Vagina (tissue), 2 donors: ENCODE results near the gene DCANP1.

Source experiments
- CTCF ChIP-seq, 3 experiments: fragments of 450-650 bp in 2 of 3; fragments of 200-600 bp in 1 of 3; sonication (generic) in 1 of 3; IDR thresholded peaks; one replicate each; pipeline ENCODE4 v1.5.1; 2017 to 2019; ENCODE audit warnings: antibody characterized with exemption in 3 of 3, mild to moderate bottlenecking in 2 of 3, moderate library complexity in 2 of 3
- POLR2A ChIP-seq, 2 donors: fragments of 450-650 bp; IDR thresholded peaks; one replicate each; pipeline ENCODE4 v1.6.1; 2017; ENCODE audit warnings: antibody characterized with exemption in 2 of 2, mild to moderate bottlenecking in 2 of 2, moderate library complexity in 2 of 2
- POLR2AphosphoS5 ChIP-seq, 2 donors: sonication (generic); formaldehyde crosslinking; IDR thresholded peaks; one replicate each; pipeline ENCODE4 v1.9.0; 2017; ENCODE audit warnings: antibody characterized with exemption in 2 of 2, mild to moderate bottlenecking in 2 of 2, low read depth in 1 of 2; ENCODE audit not compliant: insufficient read depth in 1 of 2

GRCh38 chr5:135469911-135470310, 22.8 kb upstream of the DCANP1 start:
- TF ChIP-seq CTCF (IDR thresholded peaks at IDR 0.05) (no peak), POLR2AphosphoS5 (IDR thresholded peaks at IDR 0.05; ENCODE audit: insufficient read depth in 1 of 2, low read depth in 1 of 2) (no peak), POLR2A (IDR thresholded peaks at IDR 0.05) (no peak)
